ENCODE measurements around the gene AFF3.

AFF3 gene

GRCh38 chr2:99602476-99602875 is 539.9 kb downstream of the AFF3 start:
- no peak overlapping the region for H3K27ac ChIP-seq
- no peak for TF ChIP-seq ZFX (IDR thresholded peaks at IDR 0.05; ENCODE audit: borderline replicate concordance)
- TF ChIP-seq CTCF (IDR thresholded peaks at IDR 0.05), result no peak

- TF ChIP-seq ZFX (IDR thresholded peaks at IDR 0.05; ENCODE audit: borderline replicate concordance) (no peak), CTCF (IDR thresholded peaks at IDR 0.05) (no peak)
- H3K27ac ChIP-seq, result no peak overlapping the region
Measured at GRCh38 chr2:99600981-99601651, 541.3 kb downstream of the AFF3 start.

- TF ChIP-seq ZFX (IDR thresholded peaks at IDR 0.05; ENCODE audit: borderline replicate concordance) (no peak), CTCF (IDR thresholded peaks at IDR 0.05) (no peak)
- H3K27ac ChIP-seq, result no peak overlapping the region
Measured at GRCh38 chr2:99598441-99598840, 543.9 kb downstream of the AFF3 start.

GRCh38 chr2:99597616-99598015 is 544.8 kb downstream of the AFF3 start:
- no peak for TF ChIP-seq ZFX (IDR thresholded peaks at IDR 0.05; ENCODE audit: borderline replicate concordance)
- TF ChIP-seq CTCF (IDR thresholded peaks at IDR 0.05), result no peak
- H3K27ac ChIP-seq, result no peak overlapping the region

- TF ChIP-seq ZFX (IDR thresholded peaks at IDR 0.05; ENCODE audit: borderline replicate concordance), result no peak
- TF ChIP-seq CTCF (IDR thresholded peaks at IDR 0.05), result no peak
- no peak overlapping the region for H3K27ac ChIP-seq
Measured at GRCh38 chr2:99595373-99595772, 547.0 kb downstream of the AFF3 start.

- TF ChIP-seq ZFX (IDR thresholded peaks at IDR 0.05; ENCODE audit: borderline replicate concordance) (no peak), CTCF (IDR thresholded peaks at IDR 0.05) (no peak)
- no peak overlapping the region for H3K27ac ChIP-seq
Measured at GRCh38 chr2:99593692-99594427, 548.5 kb downstream of the AFF3 start.

GRCh38 chr2:99576775-99577174 is 565.6 kb downstream of the AFF3 start:
- H3K27ac ChIP-seq, result no peak overlapping the region
- no peak for TF ChIP-seq CTCF (IDR thresholded peaks at IDR 0.05)
- no peak for TF ChIP-seq ZFX (IDR thresholded peaks at IDR 0.05; ENCODE audit: borderline replicate concordance)

Measured in 22Rv1 (cell line).